AG04450 (cell line): ENCODE results near the gene TRIM56. TPM values are rescaled to one million over a fixed set of nuclear protein-coding genes. Genes with fewer than 3 reads are reported as not detected.

Experiments used
- CTCF ChIA-PET: fragments of 300-600, 350-600 bp; formaldehyde crosslinking; extraction: SDS; loops from one replicate; lab custom pipeline; 2022; ENCODE audit warnings: antibody characterized with exemption, inconsistent platforms; lab: Charles Lee
- POLR2A ChIA-PET: fragments of 350-600 bp; formaldehyde crosslinking; extraction: SDS; loops from one replicate; lab custom pipeline; 2021; ENCODE audit warnings: antibody characterized with exemption, inconsistent platforms; lab: Yijun Ruan, JAX
- DNase-seq: peaks from one replicate; pipeline ENCODE4 v3.0.0-alpha.2; 2011; ENCODE audit warnings: low read depth, low spot score
- H3K27ac ChIP-seq: one replicate; pipeline ENCODE4 v1.5.1; 2012; ENCODE audit warnings: low read depth, low read length, control low read depth
- H3K27me3 ChIP-seq: one replicate; pipeline ENCODE4 v1.6.0; 2012; ENCODE audit warnings: low read length; ENCODE audit not compliant: control insufficient read depth, insufficient read depth
- H3K4me3 ChIP-seq: 2 replicates; pipeline ENCODE4 v1.5.1; 2011; ENCODE audit warnings: mild to moderate bottlenecking, low read depth, low read length, control low read depth
- H3K9me3 ChIP-seq: 2 replicates; pipeline ENCODE4 v1.5.1; 2012; ENCODE audit warnings: low read length; ENCODE audit not compliant: control insufficient read depth, insufficient read depth
- CTCF ChIP-seq: IDR thresholded peaks from 2 replicates; pipeline ENCODE4 v1.5.1; 2011; ENCODE audit warnings: low read depth, low read length, control low read depth, inconsistent platforms
- polyA plus RNA-seq: library from polyadenylated mRNA; depleted of rRNA; stranded (reverse); fragments of >200 nt; gene quantifications from 2 replicates; pipeline ENCODE4 v1.2.3, GENCODE V29; 2011

The TRIM56 gene
- polyA plus RNA-seq, 1 experiment = 4.0 TPM

GRCh38 chr7:101093906-101094305 lies 8.6 kb downstream of the TRIM56 start:
- ChIA-PET CTCF (no interaction called here), POLR2A (no interaction called here)
- H3K27ac ChIP-seq = peak overlapping the region; percentile 49
- H3K4me3 ChIP-seq = no peak overlapping the region
- no peaks in the 10 kb centered on the region for H3K27me3 ChIP-seq
- no peaks in the 10 kb centered on the region; the same call in 1 of the 2 replicates for H3K9me3 ChIP-seq
- no peak for TF ChIP-seq CTCF
- DNase-seq = peak; percentile 53

- H3K4me3 ChIP-seq = no peak overlapping the region
- ChIA-PET POLR2A (interaction anchor here (0.7 to 1.5 kb wide), 5 partner anchors 23 to 389 kb away, joined by 3 to 6 read pairs (median 5); partner anchors contain the start of genes SERPINE1 and UFSP1), CTCF (interaction anchor here (0.6 to 3.0 kb wide), 11 partner anchors 17 to 254 kb away, joined by 3 to 20 read pairs (median 4); partner anchors contain the start of gene SERPINE1)
- no peak for TF ChIP-seq CTCF
- H3K27ac ChIP-seq = peak overlapping the region; percentile 90
- no peaks in the 10 kb centered on the region for H3K27me3 ChIP-seq
- no peak for DNase-seq
- no peaks in the 10 kb centered on the region; the same call in 1 of the 2 replicates for H3K9me3 ChIP-seq
These were observed 9.1 kb downstream of the TRIM56 start for GRCh38 chr7:101094376-101094775.

- H3K27me3 ChIP-seq = no peaks in the 10 kb centered on the region
- peak overlapping the region; percentile 90 for H3K27ac ChIP-seq
- ChIA-PET CTCF (interaction anchor here (0.6 to 3.0 kb wide), 13 partner anchors 16 to 253 kb away, joined by 3 to 20 read pairs (median 4); partner anchors contain the start of gene SERPINE1), POLR2A (interaction anchor here (0.7 to 1.5 kb wide), 5 partner anchors 23 to 389 kb away, joined by 3 to 6 read pairs (median 5); partner anchors contain the start of genes SERPINE1 and UFSP1)
- no peak overlapping the region for H3K4me3 ChIP-seq
- no peaks in the 10 kb centered on the region; the same call in 1 of the 2 replicates for H3K9me3 ChIP-seq
- DNase-seq = peak; percentile 29
- TF ChIP-seq CTCF = peak; percentile 76
These were observed 9.6 kb downstream of the TRIM56 start for GRCh38 chr7:101094791-101095375.

GRCh38 chr7:101096331-101096956 lies 11.2 kb downstream of the TRIM56 start:
- Histone ChIP-seq H3K9me3 (no peaks in the 10 kb centered on the region; the same call in 1 of the 2 replicates), H3K27ac (no peak overlapping the region), H3K4me3 (no peak overlapping the region), H3K27me3 (no peaks in the 10 kb centered on the region)
- DNase-seq = no peak
- ChIA-PET POLR2A (interaction anchor here (1.1 kb wide), 1 partner anchor 38 kb away, joined by 6 read pairs; no protein-coding TSS in a partner anchor), CTCF (interaction anchor here (0.6 to 3.0 kb wide), 8 partner anchors 17 to 147 kb away, joined by 3 to 20 read pairs (median 10); partner anchors contain the start of gene SERPINE1)
- no peak for TF ChIP-seq CTCF
